ENCODE measurements around the gene PPP1R12B.

DNA sequence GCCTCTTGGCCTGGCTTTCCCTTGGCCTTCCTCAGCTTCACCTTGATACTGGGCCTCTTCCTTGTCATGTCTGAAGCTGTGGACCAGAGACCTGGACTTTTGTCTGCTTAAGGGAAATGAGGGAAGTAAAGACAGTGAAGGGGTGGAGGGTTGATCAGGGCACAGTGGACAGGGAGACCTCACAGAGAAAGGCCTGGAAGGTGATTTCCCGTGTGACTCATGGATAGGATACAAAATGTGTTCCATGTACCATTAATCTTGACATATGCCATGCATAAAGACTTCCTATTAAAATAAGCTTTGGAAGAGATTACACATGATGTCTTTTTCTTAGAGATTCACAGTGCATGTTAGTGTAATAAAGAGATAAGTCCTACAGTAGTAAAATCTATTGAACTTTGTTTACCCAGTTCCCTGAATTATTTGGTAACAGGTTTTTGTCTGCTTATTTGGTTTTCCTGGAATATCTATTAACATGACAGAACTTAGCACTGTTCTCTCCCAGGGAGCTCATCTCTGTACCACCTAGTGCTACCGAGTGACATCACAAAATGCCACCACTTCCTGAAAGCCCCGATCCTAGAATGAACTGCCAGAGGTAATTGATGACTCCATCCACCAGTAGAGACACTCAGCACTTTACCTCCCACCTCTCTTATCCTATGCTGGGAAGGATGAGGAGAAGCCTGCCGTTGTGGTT is 29.0 kb upstream of the PPP1R12B start:
- TF ChIP-seq, protein P1, sequence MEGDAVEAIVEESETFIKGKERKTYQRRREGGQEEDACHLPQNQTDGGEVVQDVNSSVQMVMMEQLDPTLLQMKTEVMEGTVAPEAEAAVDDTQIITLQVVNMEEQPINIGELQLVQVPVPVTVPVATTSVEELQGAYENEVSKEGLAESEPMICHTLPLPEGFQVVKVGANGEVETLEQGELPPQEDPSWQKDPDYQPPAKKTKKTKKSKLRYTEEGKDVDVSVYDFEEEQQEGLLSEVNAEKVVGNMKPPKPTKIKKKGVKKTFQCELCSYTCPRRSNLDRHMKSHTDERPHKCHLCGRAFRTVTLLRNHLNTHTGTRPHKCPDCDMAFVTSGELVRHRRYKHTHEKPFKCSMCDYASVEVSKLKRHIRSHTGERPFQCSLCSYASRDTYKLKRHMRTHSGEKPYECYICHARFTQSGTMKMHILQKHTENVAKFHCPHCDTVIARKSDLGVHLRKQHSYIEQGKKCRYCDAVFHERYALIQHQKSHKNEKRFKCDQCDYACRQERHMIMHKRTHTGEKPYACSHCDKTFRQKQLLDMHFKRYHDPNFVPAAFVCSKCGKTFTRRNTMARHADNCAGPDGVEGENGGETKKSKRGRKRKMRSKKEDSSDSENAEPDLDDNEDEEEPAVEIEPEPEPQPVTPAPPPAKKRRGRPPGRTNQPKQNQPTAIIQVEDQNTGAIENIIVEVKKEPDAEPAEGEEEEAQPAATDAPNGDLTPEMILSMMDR (conservative IDR thresholded peaks at IDR 0.05; ENCODE audit: low read length), result no peak
- no peak for TF ChIP-seq EZH2phosphoT487 (IDR thresholded peaks at IDR 0.05; ENCODE audit: borderline replicate concordance, low read depth, low read length)

Data from OCI-LY7 (cell line).